GM08714 (cell line): ENCODE data around the gene DEFB131A.
"Not testable (repeated sequence)": the region's sequence is repeated elsewhere in the genome, so short reads cannot be mapped to it uniquely, and the experiment has no call there.

Experiments
- H3K4me3 ChIP-seq: fragments of 200-500 bp; sonication (Bioruptor generic); 2 replicates; pipeline ENCODE4 v1.5.1; 2014; ENCODE audit warnings: mild to moderate bottlenecking, low read length, inconsistent platforms
- ZNF274 ChIP-seq: IDR thresholded peaks from 2 replicates; pipeline ENCODE4 v1.6.1; 2012; ENCODE audit warnings: mild to moderate bottlenecking, low read depth, low read length

DEFB131A gene

DNA sequence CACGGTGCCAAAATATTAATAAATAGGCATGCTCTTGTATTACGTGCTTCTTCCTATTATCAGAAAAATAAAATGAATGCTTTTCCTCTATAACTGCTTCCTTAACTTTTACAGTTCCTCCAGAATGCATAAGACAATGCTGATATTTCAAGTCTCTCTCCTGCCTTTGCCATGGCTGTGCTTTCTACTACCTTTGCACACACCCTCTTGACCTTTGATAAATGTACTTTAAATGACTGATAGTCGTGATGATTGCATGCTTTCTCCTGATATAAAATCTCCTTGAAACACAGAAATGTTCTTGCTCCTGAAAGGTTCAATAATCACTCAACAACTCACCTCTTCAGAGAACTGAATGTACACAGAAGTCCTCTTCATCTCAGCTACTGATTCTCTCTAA, at the start of gene DEFB131A:
TSS of gene DEFB131A (plus strand) at position 301 of the 400 bp plus-strand sequence. CDS start 120 bp downstream, outside the sequence.
- not testable (repeated sequence) for H3K4me3 ChIP-seq

GRCh38 chr4:9405774-9406173, 38.4 kb upstream of the DEFB131A start:
- H3K4me3 ChIP-seq, result not testable (repeated sequence)

DNA sequence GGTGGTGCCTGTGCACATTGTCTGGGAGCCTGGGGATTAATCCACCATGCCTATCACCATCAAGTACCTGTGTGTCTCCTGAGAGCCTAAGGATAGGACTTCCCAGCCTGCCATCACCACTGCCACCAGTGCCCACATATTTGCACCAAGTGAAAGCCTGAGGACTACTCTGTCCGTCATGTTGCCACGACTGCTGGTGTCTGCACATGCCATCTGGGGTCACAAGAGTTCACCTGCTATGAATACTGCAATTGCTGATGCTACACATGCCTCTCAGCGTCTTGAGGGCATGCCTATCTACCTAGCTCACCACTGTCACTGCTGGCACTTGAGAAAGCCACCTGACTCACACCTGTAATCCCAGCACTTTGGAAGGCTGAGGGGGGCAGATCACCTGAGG, 37.7 kb upstream of the DEFB131A start:
- not testable (repeated sequence) for H3K4me3 ChIP-seq

- TF ChIP-seq ZNF274, result no peak
- no peak overlapping the region for H3K4me3 ChIP-seq
Measured at GRCh38 chr4:9409793-9410192, 34.4 kb upstream of the DEFB131A start.

GRCh38 chr4:9421884-9422455, 22.2 kb upstream of the DEFB131A start:
- not testable (repeated sequence) for H3K4me3 ChIP-seq

DNA sequence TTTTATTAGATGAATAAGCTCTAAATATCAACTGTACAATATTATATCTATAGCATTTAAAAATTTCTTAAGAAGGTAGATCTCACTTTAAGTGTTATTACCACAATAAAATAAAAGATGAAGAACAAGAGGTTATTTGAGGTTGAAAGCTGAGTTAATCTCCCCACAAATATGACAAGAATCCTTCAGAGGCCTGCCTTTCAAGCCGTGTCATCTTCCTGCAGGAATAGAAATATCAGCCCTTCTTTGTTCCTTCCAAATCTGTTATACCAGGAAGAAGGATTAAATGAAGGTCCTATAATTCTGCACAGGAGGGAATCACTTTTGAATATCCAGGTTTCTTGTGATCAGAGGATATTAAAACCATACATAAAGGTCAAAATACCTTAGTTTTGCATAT, 18.3 kb upstream of the DEFB131A start:
- not testable (repeated sequence) for H3K4me3 ChIP-seq

GRCh38 chr4:9430061-9430460, 14.2 kb upstream of the DEFB131A start:
- not testable (repeated sequence) for H3K4me3 ChIP-seq

GRCh38 chr4:9433320-9433719, 10.9 kb upstream of the DEFB131A start:
- not testable (repeated sequence) for H3K4me3 ChIP-seq

DNA sequence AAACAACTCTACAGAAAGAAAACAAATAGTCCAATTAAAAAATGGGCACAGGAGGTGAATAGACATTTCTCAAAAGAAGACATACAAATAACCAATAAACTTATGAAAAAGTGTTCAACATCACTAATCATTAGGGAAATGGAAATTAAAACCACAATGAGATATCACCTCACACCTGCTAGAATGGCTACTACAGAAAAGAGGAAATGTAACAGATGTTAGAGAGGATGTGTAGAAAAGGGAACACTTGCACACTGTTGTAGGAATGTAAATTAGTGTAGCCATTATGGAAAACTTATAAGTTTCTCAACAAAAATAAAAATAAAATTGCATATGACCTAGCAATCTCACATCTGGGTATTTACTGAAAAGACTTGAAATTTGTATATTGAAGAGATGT, 7.5 kb upstream of the DEFB131A start:
- not testable (repeated sequence) for H3K4me3 ChIP-seq

DNA sequence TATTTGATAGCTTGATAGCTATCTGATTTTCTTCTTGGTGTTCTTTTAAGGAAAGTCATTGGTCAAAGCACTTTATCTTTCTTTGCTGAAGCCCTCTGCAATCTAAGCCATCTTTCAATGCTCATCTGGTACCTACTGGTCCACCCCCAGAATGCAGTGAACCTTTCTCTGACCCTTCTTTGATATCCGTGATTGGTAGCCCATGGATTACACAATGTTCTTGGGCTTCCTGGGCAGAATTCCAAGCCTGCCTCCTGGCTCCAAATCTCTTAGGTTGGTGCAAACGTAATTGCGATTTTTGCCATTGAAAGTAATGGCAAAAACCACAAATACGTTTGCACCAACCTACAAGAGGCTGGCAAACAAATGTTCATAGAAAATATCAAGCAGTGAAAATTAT, 1.9 kb upstream of the DEFB131A start:
- not testable (repeated sequence) for H3K4me3 ChIP-seq

GRCh38 chr4:9444681-9445080, 467 bp downstream of the DEFB131A start:
- H3K4me3 ChIP-seq, result not testable (repeated sequence)

DNA sequence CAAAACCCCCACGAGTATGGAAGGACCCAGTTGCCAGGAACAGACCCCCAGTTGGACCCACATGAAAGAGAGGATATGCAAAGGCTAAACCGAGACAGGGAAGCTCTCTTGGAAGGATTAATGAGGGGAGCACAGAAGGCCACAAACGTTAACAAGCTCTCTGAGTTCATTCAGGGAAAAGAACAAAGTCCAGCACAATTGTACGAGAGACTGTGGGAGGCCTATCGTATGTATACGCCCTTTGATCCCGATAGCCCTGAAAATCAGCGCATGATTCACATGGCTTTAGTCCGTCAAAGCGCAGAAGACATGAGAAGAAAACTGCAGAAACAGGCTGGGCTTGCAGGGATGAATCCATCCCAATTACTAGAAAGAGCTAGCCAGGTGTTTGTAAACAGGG, 8.0 kb downstream of the DEFB131A start:
- H3K4me3 ChIP-seq, result not testable (repeated sequence)

- H3K4me3 ChIP-seq, result not testable (repeated sequence)
Measured at GRCh38 chr4:9454284-9454683, 10.1 kb downstream of the DEFB131A start.

GRCh38 chr4:9455046-9455445, 10.8 kb downstream of the DEFB131A start:
- not testable (repeated sequence) for H3K4me3 ChIP-seq

DNA sequence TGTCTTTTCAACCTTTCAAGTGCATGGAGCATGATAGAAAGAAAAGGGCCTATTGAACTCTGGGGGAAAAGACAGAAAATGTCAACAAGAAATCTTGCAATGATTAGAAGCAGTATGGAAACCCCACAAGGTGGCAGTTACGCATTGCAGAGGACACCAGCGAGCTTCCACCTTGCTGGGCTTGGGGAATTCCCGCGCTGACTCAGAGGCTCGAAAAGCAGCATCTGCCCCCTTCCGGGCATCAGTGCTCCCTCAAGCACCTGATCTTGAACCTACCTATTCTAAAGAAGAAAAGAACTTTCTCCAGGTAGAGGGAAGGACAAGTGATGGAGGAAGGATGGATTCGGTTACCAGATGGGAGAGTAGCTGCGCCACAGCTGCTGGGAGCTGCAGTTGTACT, 35.3 kb downstream of the DEFB131A start:
- not testable (repeated sequence) for H3K4me3 ChIP-seq

DNA sequence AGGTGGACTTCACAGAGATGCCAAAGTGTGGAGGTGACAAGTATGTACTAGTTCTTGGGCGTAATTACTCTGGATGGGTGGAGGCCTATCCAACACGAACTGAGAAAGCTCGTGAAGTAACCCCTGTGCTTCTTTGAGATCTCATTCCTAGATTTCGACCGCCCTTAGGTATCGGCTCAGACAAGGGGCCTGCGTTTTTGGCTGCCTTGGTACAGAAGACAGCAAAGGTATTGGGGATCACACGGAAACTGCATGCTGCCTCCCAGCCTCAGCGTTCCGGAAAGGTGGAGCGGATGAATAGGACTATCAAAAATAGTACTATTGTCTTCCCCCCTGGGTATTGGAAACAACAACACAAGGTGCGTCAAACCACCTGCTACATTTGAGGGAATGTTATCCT, 35.9 kb downstream of the DEFB131A start:
- not testable (repeated sequence) for H3K4me3 ChIP-seq

DNA sequence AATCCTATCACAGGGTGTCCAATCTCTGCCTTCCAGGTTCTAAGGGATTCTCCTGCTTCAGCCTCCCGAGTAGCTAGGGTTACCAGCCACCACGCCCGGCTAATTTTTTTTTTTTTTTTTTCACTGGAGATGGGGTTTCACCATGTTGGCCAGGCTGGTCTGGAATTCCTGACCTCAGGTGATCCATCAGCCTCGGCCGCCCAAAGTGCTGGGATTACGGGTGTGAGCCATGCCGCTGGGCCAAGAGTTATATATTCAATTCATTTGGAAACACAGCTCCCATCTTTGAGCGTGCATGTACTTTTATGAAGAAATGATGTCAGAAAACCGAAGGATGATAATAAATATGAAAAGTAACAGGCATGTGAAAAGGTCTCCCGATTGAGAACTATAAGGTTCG, 38.7 kb downstream of the DEFB131A start:
- not testable (repeated sequence) for H3K4me3 ChIP-seq

DNA sequence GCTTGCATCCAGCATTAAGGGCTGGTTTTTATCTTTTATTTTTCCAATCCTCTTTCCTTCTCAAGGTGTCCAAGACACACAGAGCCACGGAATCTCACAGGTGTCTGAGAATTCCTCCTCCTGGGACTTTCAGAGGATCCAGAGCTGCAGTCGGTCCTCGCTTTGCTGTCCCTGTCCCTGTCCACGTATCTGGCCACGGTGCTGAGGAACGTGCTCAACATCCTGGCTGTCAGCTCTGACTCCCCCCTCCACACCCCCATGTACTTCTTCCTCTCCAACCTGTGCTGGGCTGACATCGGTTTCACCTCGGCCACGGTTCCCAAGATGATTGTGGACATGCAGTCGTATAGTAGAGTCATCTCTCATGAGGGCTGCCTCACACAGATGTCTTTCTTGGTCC, 39.5 kb downstream of the DEFB131A start:
- not testable (repeated sequence) for H3K4me3 ChIP-seq

DNA sequence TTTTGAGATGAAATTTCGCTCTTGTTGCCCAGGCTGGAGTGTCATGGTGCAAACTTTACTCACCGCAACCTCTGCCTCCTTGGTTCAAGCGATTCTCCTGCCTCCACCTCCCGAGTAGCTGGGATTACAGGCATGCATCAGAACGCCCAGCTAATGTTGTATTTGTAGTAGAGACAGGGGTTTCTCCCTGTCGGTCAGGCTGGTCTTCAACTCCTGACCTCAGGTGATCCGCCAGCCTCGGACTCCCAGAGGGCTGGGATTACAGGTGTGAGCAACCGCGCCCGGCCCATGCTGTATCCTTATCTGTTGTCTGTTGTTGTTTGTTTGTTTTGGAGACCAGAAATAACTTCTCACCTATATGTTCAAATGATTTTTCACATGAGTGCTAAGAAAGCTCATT, 42.7 kb downstream of the DEFB131A start:
- H3K4me3 ChIP-seq, result not testable (repeated sequence)

GRCh38 chr4:9488796-9489195, 44.6 kb downstream of the DEFB131A start:
- not testable (repeated sequence) for H3K4me3 ChIP-seq

DNA sequence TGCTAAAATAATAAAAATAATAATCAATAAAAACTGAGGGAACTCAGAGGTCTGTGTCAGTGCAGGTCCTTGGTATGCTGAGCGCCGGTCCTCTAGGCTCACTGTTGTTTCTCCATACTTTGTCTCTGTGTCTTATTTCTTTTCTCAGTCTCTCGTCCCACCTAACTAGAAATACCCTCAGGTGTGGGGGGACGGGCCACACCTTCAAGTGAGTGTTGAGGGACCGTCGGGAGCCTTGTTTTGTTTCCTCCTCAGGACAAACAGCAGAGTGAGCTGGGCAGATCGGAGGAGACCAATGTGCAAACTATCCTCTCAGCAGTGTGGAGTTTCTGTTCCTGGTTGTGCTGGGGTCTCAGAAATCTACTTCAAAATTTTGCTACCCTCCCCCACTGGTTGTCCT, 46.3 kb downstream of the DEFB131A start:
- not testable (repeated sequence) for H3K4me3 ChIP-seq

- not testable (repeated sequence) for H3K4me3 ChIP-seq
Measured at GRCh38 chr4:9490986-9491385, 46.8 kb downstream of the DEFB131A start.

GRCh38 chr4:9493589-9493988, 49.4 kb downstream of the DEFB131A start:
- not testable (repeated sequence) for H3K4me3 ChIP-seq
